HCT116 (cell line): ENCODE data around the gene CTNNA2. TPM values are rescaled to one million over a fixed set of nuclear protein-coding genes. Genes with fewer than 3 reads are reported as not detected.

Experiments
- ATAC-seq: fragments of 200-7000 bp; cut with Tn5 transposase; 2 replicates; pipeline ENCODE4 v1.9.1; 2020; ENCODE audit warnings: mild to moderate bottlenecking, moderate library complexity
- BruUV-seq: library from RNA; stranded (reverse); fragments of 400-500 nt; replicated peaks from 2 replicates; lab custom pipeline; 2021; lab: Mats Ljungman, UMichigan
- CTCF ChIA-PET: fragments of 300-600 bp; sonication (Branson Sonifier 250); formaldehyde crosslinking; loops from one replicate; lab custom pipeline; 2021; ENCODE audit warnings: antibody characterized with exemption; lab: Charles Lee
- POLR2A ChIA-PET: fragments of 300-600, 350-600 bp; sonication (Branson Sonifier 250); formaldehyde crosslinking; loops from one replicate; lab custom pipeline; 2021; ENCODE audit warnings: antibody characterized with exemption; lab: Charles Lee
- RAD21 ChIA-PET, 2 experiments: fragments of 300-600 bp; sonication (Branson Sonifier 250); formaldehyde crosslinking; loops; one replicate each; lab custom pipeline; 2023; ENCODE audit warnings: low total read pairs in 2 of 2; ENCODE audit not compliant: uncharacterized antibody in 2 of 2, unreplicated experiment in 2 of 2, low non-redundant PET in 1 of 2; lab: Charles Lee
- DNase-seq: peaks from one replicate; pipeline ENCODE4 v3.0.0-alpha.2; 2010; ENCODE audit warnings: low read depth, low spot score
- H2AFZ ChIP-seq: fragments of 200-600 bp; shearing (Covaris generic), sonication (generic); 2 replicates; pipeline ENCODE4 v1.6.1; 2017; ENCODE audit warnings: low read depth, mixed run types, mixed read lengths, antibody characterized with exemption, low read length; ENCODE audit not compliant: poor library complexity, severe bottlenecking
- H3K27ac ChIP-seq: 2 replicates; pipeline ENCODE4 v1.5.1; 2012; ENCODE audit warnings: low read depth, low read length
- H3K27me3 ChIP-seq: fragments of 200-600 bp; sonication (generic); 2 replicates; pipeline ENCODE4 v1.6.1; 2016; ENCODE audit warnings: mixed run types, low read length, mixed read lengths; ENCODE audit not compliant: insufficient read depth
- H3K36me3 ChIP-seq, 2 experiments: fragments of 200-500 bp in 1 of 2; fragments of 200-600 bp in 1 of 2; sonication (Bioruptor generic) in 1 of 2; sonication (generic) in 1 of 2; 2 replicates each; pipeline versions ENCODE4 v1.5.1 to v1.6.1; 2014 to 2016; ENCODE audit warnings: low read length in 2 of 2, inconsistent platforms in 1 of 2, mixed read lengths in 1 of 2, mixed run types in 1 of 2; ENCODE audit not compliant: insufficient read depth in 2 of 2, control insufficient read depth in 1 of 2
- H3K4me1 ChIP-seq, 2 experiments: fragments of 200-600 bp in 1 of 2; sonication (generic) in 1 of 2; 2 replicates each; pipeline versions ENCODE4 v1.5.1 to v1.6.1; 2012 to 2017; ENCODE audit warnings: low read length in 2 of 2, inconsistent platforms in 1 of 2, mild to moderate bottlenecking in 1 of 2, mixed read lengths in 1 of 2, mixed run types in 1 of 2, moderate library complexity in 1 of 2; ENCODE audit not compliant: insufficient read depth in 2 of 2, control insufficient read depth in 1 of 2
- H3K4me2 ChIP-seq: fragments of 200-600 bp; sonication (generic); 2 replicates; pipeline ENCODE4 v1.6.1; 2017; ENCODE audit warnings: mixed run types, low read length, mixed read lengths
- H3K4me3 ChIP-seq, 2 experiments: fragments of 200-600 bp in 1 of 2; sonication (generic) in 1 of 2; replicated peaks in 1 of 2; 2 replicates each; pipeline ENCODE4 v1.5.1; 2011 to 2016; ENCODE audit warnings: low read length in 2 of 2, control low read depth in 1 of 2, low read depth in 1 of 2, mild to moderate bottlenecking in 1 of 2, mixed read lengths in 1 of 2, mixed run types in 1 of 2
- H3K79me2 ChIP-seq: fragments of 200-600 bp; sonication (generic); 2 replicates; pipeline ENCODE4 v1.6.1; 2017; ENCODE audit warnings: mild to moderate bottlenecking, mixed run types, low read length, moderate library complexity, mixed read lengths; ENCODE audit not compliant: insufficient read depth
- H3K9ac ChIP-seq: fragments of 200-600 bp; sonication (generic); 2 replicates; pipeline ENCODE4 v1.6.1; 2016; ENCODE audit warnings: low read length, mixed read lengths
- H3K9me2 ChIP-seq: fragments of 200-600 bp; sonication (generic), shearing (Covaris generic); 2 replicates; pipeline ENCODE4 v1.6.1; 2017; ENCODE audit warnings: mixed run types, mild to moderate bottlenecking, moderate library complexity; ENCODE audit not compliant: insufficient read depth
- H3K9me3 ChIP-seq, 2 experiments: fragments of 200-500 bp in 1 of 2; fragments of 200-600 bp in 1 of 2; sonication (Bioruptor generic) in 1 of 2; sonication (generic) in 1 of 2; 2 replicates each; pipeline ENCODE4 v1.6.1; 2014 to 2017; ENCODE audit warnings: low read length in 2 of 2, mixed read lengths in 2 of 2, inconsistent platforms in 1 of 2, low read depth in 1 of 2, mild to moderate bottlenecking in 1 of 2, mixed run types in 1 of 2, moderate library complexity in 1 of 2; ENCODE audit not compliant: control insufficient read depth in 1 of 2, insufficient read depth in 1 of 2
- H4K20me1 ChIP-seq: fragments of 200-600 bp; sonication (generic), shearing (Covaris generic); 2 replicates; pipeline ENCODE4 v1.6.1; 2017; ENCODE audit warnings: mixed run types, mild to moderate bottlenecking, moderate library complexity; ENCODE audit not compliant: insufficient read depth
- ELF1 ChIP-seq: IDR thresholded peaks from 2 replicates; pipeline ENCODE4 v1.6.1; 2012; ENCODE audit warnings: low read depth, borderline replicate concordance
- FOSL1 ChIP-seq: IDR thresholded peaks from 2 replicates; pipeline ENCODE4 v1.6.1; 2012; ENCODE audit warnings: low read depth
- RAD21 ChIP-seq: IDR thresholded peaks from 2 replicates; pipeline ENCODE4 v1.6.1; 2012; ENCODE audit warnings: low read depth, mild to moderate bottlenecking
- ZNF274 ChIP-seq: fragments of 200-500 bp; sonication (Bioruptor generic); IDR thresholded peaks from 2 replicates; pipeline ENCODE4 v1.6.1; 2014; ENCODE audit warnings: mild to moderate bottlenecking, low read depth, low read length, inconsistent platforms
- intact Hi-C: fragments of 100-400 bp; cut with micrococcal nuclease; formaldehyde crosslinking; loops from 2 replicates; pipeline ENCODE4 v1.10.0; 2022
- total RNA-seq: library from RNA; stranded (reverse); gene quantifications from one replicate; pipeline ENCODE4 v1.2.1, GENCODE V29; 2021; ENCODE audit not compliant: unreplicated experiment
- TF ChIP-seq, protein P1 (sequence below), 3 experiments: fragments of 200-600 bp in 1 of 3; sonication (generic) in 1 of 3; IDR thresholded peaks in 2 of 3; conservative IDR thresholded peaks in 1 of 3; 2 replicates each; pipeline ENCODE4 v1.5.1; 2012 to 2017; ENCODE audit warnings: low read depth in 2 of 3, low read length in 2 of 3, antibody characterized with exemption in 1 of 3, borderline replicate concordance in 1 of 3, control low read depth in 1 of 3, mild to moderate bottlenecking in 1 of 3, mixed read lengths in 1 of 3, mixed run types in 1 of 3, moderate library complexity in 1 of 3; ENCODE audit not compliant: insufficient read depth in 1 of 3

Gene CTNNA2
- total RNA-seq, 1 experiment from 2014 or later = not detected

GRCh38 chr2:80496775-80497174, 983.9 kb downstream of the CTNNA2 start:
- ATAC-seq (no peak), DNase-seq (no peak)
- H3K4me3 ChIP-seq = no peak overlapping the region
- H3K9me3 ChIP-seq = peaks cover 5 to 13% of the 10 kb centered on the region in 2 experiments; a peak in 2 of 4 replicates
- no peaks in the 10 kb centered on the region for H3K27me3 ChIP-seq
- ChIA-PET CTCF (no interaction called here), RAD21 (no interaction called here), POLR2A (no interaction called here)
- TF ChIP-seq FOSL1 (peak; percentile 39; the same call in 1 of the 2 replicates), ZNF274 (no peak)
- no TSS peak for BruUV-seq
- intact Hi-C loops = no loop called here
- H3K4me1 ChIP-seq = no peaks in the 10 kb centered on the region; a peak in 1 of 4 replicates
- no peak overlapping the region for H3K4me2 ChIP-seq
- no peaks in the 10 kb centered on the region for H4K20me1 ChIP-seq
- H3K9ac ChIP-seq = no peak overlapping the region
- H3K27ac ChIP-seq = no peak overlapping the region
- H3K79me2 ChIP-seq = no peaks in the 10 kb centered on the region
- H3K36me3 ChIP-seq = no peaks in the 10 kb centered on the region
- H3K9me2 ChIP-seq = no peaks in the 10 kb centered on the region
- H2AFZ ChIP-seq = no peak overlapping the region

DNA sequence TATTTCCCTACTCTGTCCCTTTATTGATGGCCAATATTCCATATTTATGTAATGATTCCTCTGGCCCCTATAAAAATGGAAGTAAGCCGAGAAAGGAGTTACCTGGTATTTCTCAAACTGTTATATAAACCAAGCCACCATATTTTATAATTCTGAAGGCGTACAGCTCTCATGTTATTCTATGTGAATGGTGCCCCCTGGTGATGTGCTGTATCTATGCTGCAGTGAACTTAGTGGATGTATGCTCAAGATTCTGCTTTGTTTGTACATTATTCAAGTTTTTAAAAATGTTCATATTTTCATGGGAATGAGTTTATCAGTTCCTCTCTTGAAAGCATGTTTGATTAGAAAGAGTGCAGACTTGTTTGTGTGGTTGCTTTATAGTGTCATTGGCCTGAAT, 986.2 kb downstream of the CTNNA2 start:
- intact Hi-C loops = loop anchor here (2.0 kb wide), 1 partner anchor 172 kb away; no protein-coding TSS in a partner anchor
- H3K9ac ChIP-seq = no peak overlapping the region

More for the DNA sequence above, 986.2 kb downstream of the CTNNA2 start:
- Histone ChIP-seq H3K9me3 (peaks cover 6 to 7% of the 10 kb centered on the region in 2 experiments; a peak in 2 of 4 replicates), H3K4me1 (no peaks in the 10 kb centered on the region; a peak in 1 of 4 replicates), H3K4me2 (no peak overlapping the region)
- POLR2A ChIA-PET = no interaction called here
- no TSS peak for BruUV-seq
- DNase-seq = peak; percentile 6
- ATAC-seq = no peak
- TF ChIP-seq ELF1 (no peak), RAD21 (peak; percentile 35; the same call in 1 of the 2 replicates)
- TF ChIP-seq, protein P1, sequence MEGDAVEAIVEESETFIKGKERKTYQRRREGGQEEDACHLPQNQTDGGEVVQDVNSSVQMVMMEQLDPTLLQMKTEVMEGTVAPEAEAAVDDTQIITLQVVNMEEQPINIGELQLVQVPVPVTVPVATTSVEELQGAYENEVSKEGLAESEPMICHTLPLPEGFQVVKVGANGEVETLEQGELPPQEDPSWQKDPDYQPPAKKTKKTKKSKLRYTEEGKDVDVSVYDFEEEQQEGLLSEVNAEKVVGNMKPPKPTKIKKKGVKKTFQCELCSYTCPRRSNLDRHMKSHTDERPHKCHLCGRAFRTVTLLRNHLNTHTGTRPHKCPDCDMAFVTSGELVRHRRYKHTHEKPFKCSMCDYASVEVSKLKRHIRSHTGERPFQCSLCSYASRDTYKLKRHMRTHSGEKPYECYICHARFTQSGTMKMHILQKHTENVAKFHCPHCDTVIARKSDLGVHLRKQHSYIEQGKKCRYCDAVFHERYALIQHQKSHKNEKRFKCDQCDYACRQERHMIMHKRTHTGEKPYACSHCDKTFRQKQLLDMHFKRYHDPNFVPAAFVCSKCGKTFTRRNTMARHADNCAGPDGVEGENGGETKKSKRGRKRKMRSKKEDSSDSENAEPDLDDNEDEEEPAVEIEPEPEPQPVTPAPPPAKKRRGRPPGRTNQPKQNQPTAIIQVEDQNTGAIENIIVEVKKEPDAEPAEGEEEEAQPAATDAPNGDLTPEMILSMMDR (IDR thresholded peaks at IDR 0.05 in 2 of 3, conservative IDR thresholded peaks at IDR 0.05 in 1 of 3; ENCODE audit: borderline replicate concordance in 1 of 3, insufficient read depth in 1 of 3, low read depth in 2 of 3, low read length in 2 of 3) = peak in 2 of 3 experiments; percentile 29 to 41; a peak in 3 of 6 replicates
- TF ChIP-seq, all 23 proteins: peak for 2
- H3K27me3 ChIP-seq = no peaks in the 10 kb centered on the region
- RAD21 ChIA-PET = no interaction called here
- H3K27ac ChIP-seq = no peak overlapping the region
- CTCF ChIA-PET = interaction anchor here (0.7 to 1.6 kb wide), 3 partner anchors 10 to 176 kb away, joined by 4 to 14 read pairs (median 4); no protein-coding TSS in a partner anchor
- no peaks in the 10 kb centered on the region for H3K36me3 ChIP-seq
- no peak overlapping the region for H2AFZ ChIP-seq
- no peak overlapping the region for H3K4me3 ChIP-seq
- H3K9me2 ChIP-seq = no peaks in the 10 kb centered on the region
- H4K20me1 ChIP-seq = no peaks in the 10 kb centered on the region
- no peaks in the 10 kb centered on the region for H3K79me2 ChIP-seq
